ENCODE results near the gene PIK3AP1.

GRCh38 chr10:96639899-96640298, 80.4 kb downstream of the PIK3AP1 start:
- TF ChIP-seq POLR2A (IDR thresholded peaks at IDR 0.05; ENCODE audit: borderline replicate concordance, extremely low read depth, insufficient read depth, insufficient read length) (no peak), EZH2phosphoT487 (IDR thresholded peaks at IDR 0.05; ENCODE audit: borderline replicate concordance) (no peak), EZH2 (IDR thresholded peaks at IDR 0.05) (no peak)

All from HCT116 (cell line).